ENCODE data around the gene RAP1B. TPM values are rescaled to one million over a fixed set of nuclear protein-coding genes. Genes with fewer than 3 reads are reported as not detected.

Gene RAP1B
- total and polyA plus RNA-seq, 8 donors = 29.8 to 60.5 (median 37.1) TPM

- Histone ChIP-seq H3K36me3 (peaks cover 0 to 5% (median 0%) of the 10 kb centered on the region in 3 donors), H3K4me1 (peaks cover under 1 to 14% (median 4%) of the 10 kb centered on the region in 3 donors), H3K27ac (no peak overlapping the region), H3K4me3 (no peak overlapping the region), H3K9me3 (no peaks in the 10 kb centered on the region), H3K27me3 (no peaks in the 10 kb centered on the region)
- DNase-seq (no peak), FAIRE-seq (no peak), ATAC-seq (no peak)
- intact Hi-C loops (cut with DNase I) = no loop called here
- TF ChIP-seq CTCF (IDR thresholded peaks at IDR 0.05) = no peak
Measured at GRCh38 chr12:68628698-68629097, 18.0 kb downstream of the RAP1B start.

DNA sequence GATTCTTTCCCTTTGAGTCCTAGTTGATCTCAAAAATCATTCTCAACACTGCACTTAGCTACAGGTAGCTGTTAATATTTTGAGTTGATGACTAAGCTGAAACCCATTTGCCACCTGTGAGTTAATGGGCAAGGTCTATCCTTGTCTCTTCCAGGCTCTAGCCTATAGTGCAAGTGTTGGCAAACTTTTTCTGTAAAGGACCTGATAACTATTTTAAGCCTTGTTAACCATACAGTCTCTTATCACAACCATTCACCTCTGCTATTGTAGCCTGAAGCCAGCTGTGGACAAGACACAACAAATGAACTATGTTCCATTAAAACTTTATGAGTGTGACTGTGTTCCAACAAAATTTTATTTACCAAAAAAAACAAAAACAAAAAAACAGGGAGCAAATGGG lies 19.4 kb downstream of the RAP1B start:
- intact Hi-C loops (cut with DNase I) = no loop called here
- no peak overlapping the region for H3K27ac ChIP-seq
- peak; percentile 47 to 59 (median 52) for ATAC-seq

DNA sequence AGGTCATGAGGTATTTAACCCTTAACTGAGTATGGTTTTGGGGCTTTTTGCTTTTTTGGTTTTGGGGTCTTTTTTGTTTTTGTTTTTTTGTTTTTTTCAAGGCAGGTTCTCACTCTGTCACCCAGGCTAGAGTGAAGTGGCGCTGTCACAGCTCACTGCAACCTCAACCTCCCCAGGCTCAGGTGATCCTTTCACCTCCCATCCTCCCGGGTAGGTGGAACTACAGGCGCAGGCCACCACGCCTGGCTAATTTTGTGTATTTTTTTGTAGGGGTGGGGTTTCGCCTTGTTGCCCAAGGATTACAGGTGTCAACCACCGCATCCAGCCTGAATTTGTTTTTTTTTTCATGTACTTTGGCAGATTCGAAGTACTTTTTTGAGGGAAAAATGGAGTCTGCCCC lies 19.9 kb downstream of the RAP1B start:
- Histone ChIP-seq H3K4me3 (no peak overlapping the region), H3K27me3 (no peaks in the 10 kb centered on the region), H3K9me3 (no peaks in the 10 kb centered on the region), H3K27ac (no peak overlapping the region), H3K36me3 (peaks cover 0 to 5% (median 0%) of the 10 kb centered on the region in 3 donors), H3K4me1 (peaks cover 13 to 30% (median 17%) of the 10 kb centered on the region in 3 donors)
- ATAC-seq = no peak
- TF ChIP-seq CTCF (IDR thresholded peaks at IDR 0.05) = no peak
- DNase-seq = no peak
- intact Hi-C loops (cut with DNase I) = no loop called here
- FAIRE-seq = no peak
- WGBS, 2 donors = 96% methylated on average over 7 of the region's 7 CpGs

More for the DNA sequence above, 19.4 kb downstream of the RAP1B start:
- TF ChIP-seq CTCF (IDR thresholded peaks at IDR 0.05) = no peak
- Histone ChIP-seq H3K9me3 (no peaks in the 10 kb centered on the region), H3K4me1 (peaks cover 10 to 27% (median 14%) of the 10 kb centered on the region in 3 donors), H3K4me3 (no peak overlapping the region), H3K36me3 (peaks cover 0 to 5% (median 0%) of the 10 kb centered on the region in 3 donors), H3K27me3 (no peaks in the 10 kb centered on the region)
- no peak for DNase-seq
- no peak for FAIRE-seq

GRCh38 chr12:68631227-68631626 lies 20.5 kb downstream of the RAP1B start:
- FAIRE-seq (no peak), DNase-seq (no peak), ATAC-seq (no peak)
- intact Hi-C loops (cut with DNase I) = no loop called here
- no peak for TF ChIP-seq CTCF (IDR thresholded peaks at IDR 0.05)
- peaks cover 13 to 30% (median 17%) of the 10 kb centered on the region in 3 donors for H3K4me1 ChIP-seq
- H3K36me3 ChIP-seq = peaks cover 0 to 5% (median 0%) of the 10 kb centered on the region in 3 donors
- H3K27ac ChIP-seq = no peak overlapping the region
- H3K9me3 ChIP-seq = no peaks in the 10 kb centered on the region
- 82 to 96% methylated on average over 3 of the region's 3 CpGs for WGBS, 2 donors
- no peak overlapping the region for H3K4me3 ChIP-seq
- no peaks in the 10 kb centered on the region for H3K27me3 ChIP-seq

GRCh38 chr12:68632486-68632885 lies 21.8 kb downstream of the RAP1B start:
- FAIRE-seq = no peak
- H3K27ac ChIP-seq = no peak overlapping the region
- H3K4me1 ChIP-seq = peaks cover 13 to 30% (median 17%) of the 10 kb centered on the region in 3 donors
- no peak for TF ChIP-seq CTCF (IDR thresholded peaks at IDR 0.05)
- DNase-seq = no peak
- no peaks in the 10 kb centered on the region for H3K36me3 ChIP-seq
- intact Hi-C loops (cut with DNase I) = no loop called here
- H3K9me3 ChIP-seq = no peaks in the 10 kb centered on the region
- no peaks in the 10 kb centered on the region for H3K27me3 ChIP-seq
- ATAC-seq = no peak
- no peak overlapping the region for H3K4me3 ChIP-seq

Measured in pancreas (tissue), 10 donors.